Measurements from ENCODE around the gene FAM13A.
"Not testable (repeated sequence)": the region's sequence is repeated elsewhere in the genome, so short reads cannot be mapped to it uniquely, and the experiment has no call there.

FAM13A gene

DNA sequence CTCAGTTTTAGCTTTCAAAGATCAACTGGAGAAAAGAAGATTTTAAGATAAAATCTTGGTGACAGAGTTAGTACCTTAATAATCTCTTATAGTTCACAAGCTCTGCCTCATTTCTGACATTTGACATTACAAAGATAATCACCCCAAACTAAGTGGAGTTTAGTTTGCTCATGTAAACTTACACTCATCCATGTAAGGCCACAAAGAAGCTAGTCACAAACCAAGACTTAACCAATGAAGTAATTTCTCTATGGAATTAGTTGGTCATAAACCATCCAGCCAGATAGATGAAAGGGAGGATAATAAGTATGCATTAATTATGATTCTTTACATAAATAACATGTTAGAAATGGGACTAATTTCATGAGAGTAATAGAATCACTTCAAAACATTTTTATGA, 159.2 kb downstream of the FAM13A start:
- no peak for DNase-seq (ENCODE audit: low read depth)

DNA sequence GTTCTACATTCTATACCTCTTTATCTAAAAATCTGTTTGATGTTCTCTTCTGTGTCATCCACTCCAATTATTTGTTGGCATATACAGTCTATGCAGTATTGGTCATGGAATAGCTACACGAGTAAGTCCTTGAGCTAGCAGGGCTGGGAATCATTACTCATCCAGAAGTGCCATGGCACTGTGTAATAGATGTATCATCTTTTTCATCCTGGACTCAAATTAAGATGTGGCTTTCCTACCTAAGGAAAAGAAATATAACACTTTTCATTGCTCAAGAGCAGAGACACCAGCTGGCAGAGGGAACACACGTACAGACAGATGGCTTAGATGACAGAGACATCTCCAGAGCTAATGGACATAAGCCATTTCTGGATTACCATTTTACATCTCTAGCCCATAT, 159.8 kb downstream of the FAM13A start:
- no peak for DNase-seq (ENCODE audit: low read depth)

DNA sequence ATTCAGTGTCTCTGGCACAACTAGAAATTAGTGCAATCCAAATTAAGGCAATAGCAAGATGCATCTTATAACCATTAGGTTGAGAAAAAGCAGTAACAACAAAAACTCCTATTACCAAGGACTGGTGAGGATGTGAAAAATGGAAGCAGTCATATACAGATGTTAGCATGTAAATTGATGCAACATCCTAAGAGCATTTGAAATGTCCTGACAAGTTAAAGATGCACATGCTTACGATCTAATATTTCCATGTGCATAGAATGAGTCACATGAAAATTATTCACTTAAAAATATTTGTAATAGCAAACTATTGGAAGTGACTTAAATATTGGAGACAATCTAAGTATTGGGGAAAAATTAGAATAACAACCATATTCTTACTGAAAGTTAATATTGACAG, 163.0 kb downstream of the FAM13A start:
- no peak for DNase-seq (ENCODE audit: low read depth)

DNA sequence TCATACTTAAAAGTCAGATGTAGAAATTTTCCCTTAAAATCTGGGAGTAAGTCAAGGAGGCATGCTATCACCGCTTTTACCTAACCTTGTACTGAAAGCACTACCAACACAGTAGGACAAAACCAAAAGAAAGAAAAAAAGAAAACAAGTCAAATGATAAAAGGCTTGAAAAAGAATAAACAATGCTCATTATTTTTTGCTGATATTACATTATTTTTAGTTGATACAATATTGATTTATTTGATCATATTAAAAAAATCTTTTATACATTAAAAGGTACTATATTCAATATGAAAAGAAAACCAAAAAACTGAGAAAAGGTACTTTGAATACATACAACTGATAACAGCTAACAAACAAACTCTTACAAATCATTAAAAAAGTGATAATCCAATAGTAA, 164.3 kb downstream of the FAM13A start:
- DNase-seq (ENCODE audit: low read depth), result no peak

GRCh38 chr4:88891636-88892035, 165.3 kb downstream of the FAM13A start:
- DNase-seq (ENCODE audit: low read depth), result no peak

DNA sequence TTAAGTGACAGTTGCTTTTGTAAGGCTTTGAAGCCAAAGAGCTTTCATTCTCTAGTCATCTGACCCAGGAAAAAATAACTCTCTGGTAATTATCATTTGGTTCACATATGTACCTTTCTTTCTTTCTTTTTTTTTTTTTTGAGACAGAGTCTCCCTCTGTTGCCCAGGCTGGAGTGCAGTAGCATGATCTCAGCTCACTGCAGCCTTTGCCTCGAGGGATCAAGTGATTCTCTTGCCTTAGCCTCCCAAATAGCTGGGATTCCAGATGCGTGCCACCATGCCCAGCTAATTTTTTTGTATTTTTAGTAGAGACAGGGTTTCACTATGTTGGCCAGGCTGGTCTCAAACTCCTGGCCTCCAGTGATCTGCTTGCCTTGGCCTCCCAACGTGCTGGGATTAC, 169.6 kb downstream of the FAM13A start:
- DNase-seq (ENCODE audit: low read depth), result not testable (repeated sequence)

GRCh38 chr4:88881227-88881569, 175.8 kb downstream of the FAM13A start:
- no peak for DNase-seq (ENCODE audit: low read depth)

GRCh38 chr4:88880501-88881226, 176.3 kb downstream of the FAM13A start:
- no peak for DNase-seq (ENCODE audit: low read depth)

- DNase-seq (ENCODE audit: low read depth), result no peak
Observed at GRCh38 chr4:88879991-88880390, 177.0 kb downstream of the FAM13A start.

GRCh38 chr4:88878642-88879041, 178.3 kb downstream of the FAM13A start:
- no peak for DNase-seq (ENCODE audit: low read depth)

- no peak for DNase-seq (ENCODE audit: low read depth)
Observed at GRCh38 chr4:88870428-88870827, 186.6 kb downstream of the FAM13A start.

DNA sequence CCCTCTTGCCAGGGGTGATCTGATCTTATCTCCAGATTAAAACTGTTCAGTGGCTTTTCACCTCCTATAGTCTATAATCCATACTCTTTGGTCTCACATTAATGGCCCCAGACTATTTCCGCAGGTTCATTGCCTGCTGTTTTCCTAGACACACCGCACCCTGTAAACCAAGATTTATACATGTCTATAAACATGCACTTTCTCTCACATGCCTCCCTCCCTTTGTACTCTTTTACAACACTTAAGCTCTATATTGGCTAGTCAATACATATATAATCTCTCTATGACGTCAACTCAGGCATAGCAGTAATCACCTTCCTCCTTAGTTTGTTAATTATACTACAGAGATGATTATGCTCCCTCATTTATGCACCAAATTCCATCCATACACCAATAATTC, 188.5 kb downstream of the FAM13A start:
- no peak for DNase-seq (ENCODE audit: low read depth)

DNA sequence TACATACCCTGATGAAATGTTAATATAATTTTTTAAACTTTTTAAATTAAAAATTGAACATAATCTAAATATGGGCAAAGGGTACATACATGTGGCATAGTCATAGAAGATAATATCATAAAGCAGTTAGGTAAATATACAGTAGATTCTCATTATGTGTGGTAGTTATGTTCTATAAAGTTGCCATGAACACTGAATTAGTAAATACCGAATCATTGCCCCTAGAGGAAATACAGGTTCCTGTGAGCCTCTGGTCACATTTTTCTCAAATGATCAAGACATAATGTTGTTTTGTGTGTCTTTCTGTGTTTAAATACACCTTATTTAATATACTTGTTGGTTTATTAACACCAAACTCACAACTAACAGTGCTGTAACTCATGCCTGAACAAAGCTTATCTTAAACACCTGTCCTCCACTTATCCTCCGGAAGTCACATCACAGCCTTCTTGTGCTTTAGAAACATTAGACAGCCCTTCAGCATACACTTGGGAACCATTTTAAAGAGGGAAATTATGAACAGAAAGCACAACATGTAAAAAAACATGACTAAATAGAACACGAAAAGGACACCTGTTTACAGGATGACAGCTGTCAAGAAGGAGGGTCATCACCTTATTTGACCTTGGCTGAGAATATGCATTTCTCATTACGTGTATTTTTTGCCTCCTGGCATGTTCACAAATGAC, 190.0 kb downstream of the FAM13A start:
- DNase-seq (ENCODE audit: low read depth), result no peak

- no peak for DNase-seq (ENCODE audit: low read depth)
Observed at GRCh38 chr4:88865466-88865865, 191.5 kb downstream of the FAM13A start.

- DNase-seq (ENCODE audit: low read depth), result no peak
Observed at GRCh38 chr4:88865046-88865445, 191.9 kb downstream of the FAM13A start.

DNA sequence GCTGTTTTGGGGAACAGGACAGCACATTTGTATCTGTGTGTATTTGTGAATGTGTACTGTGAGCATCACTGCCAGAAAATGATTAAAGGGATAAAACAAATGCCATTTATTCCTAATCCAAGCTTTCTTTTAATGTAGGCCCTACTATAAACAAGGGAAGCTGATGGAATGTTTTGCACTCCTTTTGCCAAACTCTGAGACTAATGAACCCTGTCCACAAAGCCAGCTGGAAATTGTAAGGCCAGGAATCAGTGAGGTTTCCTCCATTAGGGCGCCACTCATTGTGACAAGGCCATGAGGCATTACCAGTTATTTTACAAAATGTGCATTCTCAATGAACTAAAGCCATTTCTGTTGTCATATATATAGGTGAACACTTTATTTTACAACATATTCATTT, 196.4 kb downstream of the FAM13A start:
- no peak for DNase-seq (ENCODE audit: low read depth)

DNA sequence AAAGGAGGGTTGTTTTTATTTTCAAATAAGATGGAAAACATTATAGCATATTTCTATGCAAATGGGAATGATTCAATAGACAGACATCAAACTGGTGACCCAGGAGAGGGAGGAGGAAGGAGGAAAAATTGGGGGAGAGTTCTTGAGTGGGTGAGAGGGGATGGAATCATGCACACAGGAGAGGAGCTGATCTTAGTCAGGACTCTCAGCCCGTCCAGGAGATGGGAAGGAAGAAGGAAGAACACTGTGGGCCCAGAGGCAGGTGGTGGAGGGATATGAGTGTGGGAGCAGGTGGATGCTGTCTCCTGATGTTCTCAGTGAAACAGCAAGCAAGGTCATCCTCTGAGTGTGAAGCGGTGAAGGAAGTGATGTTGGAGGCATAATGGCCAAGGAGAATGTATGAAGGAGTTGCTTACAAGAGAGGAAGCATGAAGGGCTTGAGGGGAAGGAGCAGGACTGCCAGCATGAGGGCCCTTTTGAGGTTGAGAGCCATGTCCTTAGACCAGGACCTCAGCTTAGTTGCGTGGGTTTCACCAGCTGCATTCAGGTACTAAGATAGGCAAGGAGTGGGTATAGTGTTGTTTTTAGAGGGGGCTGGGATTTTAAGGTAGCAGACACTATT, 197.7 kb downstream of the FAM13A start:
- no peak for DNase-seq (ENCODE audit: low read depth)

DNA sequence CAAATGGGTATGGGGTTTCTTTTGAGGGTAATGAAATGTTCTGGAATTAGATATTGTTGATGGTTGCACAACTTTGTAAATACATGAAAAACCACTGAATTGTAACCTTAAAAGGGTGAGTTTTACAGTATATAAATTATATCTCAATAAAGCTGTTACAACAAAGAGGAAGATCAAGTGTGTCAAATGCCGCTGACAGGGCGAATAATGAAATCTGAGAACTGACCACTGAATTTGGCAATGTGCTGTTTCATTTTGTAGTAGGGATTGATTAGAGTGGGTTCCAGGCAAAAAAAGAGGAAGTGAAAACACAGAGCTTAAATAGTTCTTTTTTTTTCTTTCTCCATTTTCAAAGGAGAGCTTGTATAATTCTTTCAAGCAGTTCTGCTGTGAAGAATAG, 198.2 kb downstream of the FAM13A start:
- no peak for DNase-seq (ENCODE audit: low read depth)

- DNase-seq (ENCODE audit: low read depth), result no peak
Observed at GRCh38 chr4:88857588-88857987, 199.4 kb downstream of the FAM13A start.

GRCh38 chr4:88854481-88854880, 202.5 kb downstream of the FAM13A start:
- no peak for DNase-seq (ENCODE audit: low read depth)

- DNase-seq (ENCODE audit: low read depth), result not testable (repeated sequence)
Observed at GRCh38 chr4:88853583-88853982, 203.4 kb downstream of the FAM13A start.

DNA sequence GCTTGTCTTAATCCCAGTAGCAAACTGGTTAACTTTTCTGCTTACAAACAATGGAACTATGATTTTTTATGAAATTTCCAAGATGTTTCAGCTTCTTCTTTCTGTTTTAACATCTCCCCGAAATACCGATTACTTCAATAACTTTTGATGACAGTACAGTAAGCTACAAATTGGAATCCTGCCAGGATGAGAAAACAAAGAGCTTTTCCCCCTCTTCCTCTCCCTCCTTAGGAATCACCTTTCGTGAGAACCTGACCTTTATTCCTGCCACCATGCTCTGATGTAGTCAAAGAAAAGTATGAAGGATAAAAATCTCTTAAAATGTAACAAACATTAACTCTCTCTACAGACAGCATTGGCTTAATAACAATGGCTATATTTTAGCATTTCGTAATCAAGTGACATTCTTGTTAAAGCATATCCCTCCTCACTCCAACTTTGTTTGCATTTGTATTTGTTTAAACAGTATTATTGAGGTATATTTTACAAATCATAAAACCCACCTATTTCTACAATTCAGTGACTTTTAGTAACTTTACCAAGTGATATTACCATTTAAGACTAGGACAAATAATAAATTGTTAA, 210.7 kb downstream of the FAM13A start:
- no peak for DNase-seq (ENCODE audit: low read depth)

DNA sequence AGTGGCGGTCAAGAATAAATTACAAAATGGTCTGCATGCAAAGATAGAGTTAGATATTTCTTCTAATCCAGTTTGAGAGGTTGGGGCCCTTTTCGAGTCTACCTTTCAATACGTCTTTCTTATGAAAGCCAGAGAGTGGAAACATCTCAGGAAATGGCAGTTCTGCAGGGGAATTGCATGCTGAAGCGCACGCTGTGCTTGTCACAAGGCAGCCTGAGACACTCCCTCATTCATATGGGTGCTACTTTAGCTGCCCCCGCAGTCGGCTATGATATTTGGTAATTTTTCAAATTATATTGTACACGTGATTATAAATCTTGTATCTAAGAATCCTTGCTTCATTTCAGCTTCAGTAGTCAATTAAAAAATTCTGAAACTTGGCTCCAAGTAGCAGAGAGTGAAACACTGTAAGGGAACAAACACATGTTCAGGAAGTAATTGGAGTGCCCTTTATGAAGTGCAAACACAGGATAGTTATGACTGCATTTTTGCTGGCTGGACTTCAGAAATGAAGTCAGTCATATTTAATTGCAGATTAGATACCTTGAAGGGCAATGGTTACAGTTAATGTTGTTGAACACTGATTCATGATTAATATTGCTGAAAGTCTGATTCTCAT, 213.8 kb downstream of the FAM13A start:
- DNase-seq (ENCODE audit: low read depth), result no peak
